HEK293 (cell line): Measurements from ENCODE around the gene KIF26B.
A peak's percentile ranks its signal among the peaks of the same experiment; 100 is the strongest.

ENCODE experiments used
- CTCF ChIA-PET: fragments of 350-600 bp; formaldehyde crosslinking; extraction: SDS; loops from one replicate; lab custom pipeline; 2021; ENCODE audit warnings: antibody characterized with exemption; lab: Yijun Ruan, JAX
- POLR2A ChIA-PET: fragments of 300-600 bp; formaldehyde crosslinking; extraction: SDS; loops from one replicate; lab custom pipeline; 2020; ENCODE audit warnings: antibody characterized with exemption, inconsistent platforms; lab: Yijun Ruan, JAX
- H3K27ac ChIP-seq: fragments of 200-500 bp; sonication (Bioruptor generic); 2 replicates; pipeline ENCODE4 v1.5.1; 2014; ENCODE audit warnings: low read depth, low read length, control low read depth, inconsistent platforms; ENCODE audit errors: extremely low read depth
- H3K36me3 ChIP-seq, 2 experiments: fragments of 200-500 bp in 1 of 2; sonication (Bioruptor generic) in 1 of 2; 1 replicate in 1 of 2; 2 replicates in 1 of 2; pipeline ENCODE4 v1.5.1; 2014 to 2017; ENCODE audit warnings: inconsistent platforms in 2 of 2, low read length in 2 of 2; ENCODE audit not compliant: control insufficient read depth in 2 of 2, insufficient read depth in 1 of 2
- H3K4me1 ChIP-seq: fragments of 200-500 bp; sonication (Bioruptor generic); 2 replicates; pipeline ENCODE4 v1.5.1; 2014; ENCODE audit warnings: mild to moderate bottlenecking, low read length, inconsistent platforms; ENCODE audit not compliant: control insufficient read depth, insufficient read depth
- H3K4me3 ChIP-seq: 2 replicates; pipeline ENCODE4 v1.5.1; 2011; ENCODE audit warnings: low read depth, mild to moderate bottlenecking, control low read depth, low read length, moderate library complexity
- H3K9me3 ChIP-seq: fragments of 200-500 bp; sonication (Bioruptor generic); 2 replicates; pipeline ENCODE4 v1.5.1; 2014; ENCODE audit warnings: low read depth, low read length, inconsistent platforms; ENCODE audit not compliant: control insufficient read depth, insufficient read depth
- ATF2 ChIP-seq: fragments of 450-650 bp; formaldehyde crosslinking; IDR thresholded peaks from 2 replicates; pipeline ENCODE4 v1.5.1; 2016; ENCODE audit warnings: missing biosample characterization, missing genetic modification characterization, low read depth
- BCL11B ChIP-seq: fragments of 450-650 bp; formaldehyde crosslinking; IDR thresholded peaks from 2 replicates; pipeline ENCODE4 v1.5.1; 2016; ENCODE audit warnings: low read depth, missing biosample characterization, missing genetic modification characterization
- HOXD13 ChIP-seq: sonication (generic); formaldehyde crosslinking; IDR thresholded peaks from 2 replicates; pipeline ENCODE4 v1.8.0; 2022; ENCODE audit warnings: missing genetic modification reagents, borderline replicate concordance
- KLF17 ChIP-seq: fragments of 450-650 bp; formaldehyde crosslinking; IDR thresholded peaks from 2 replicates; pipeline ENCODE4 v1.5.1; 2016; ENCODE audit warnings: missing biosample characterization, missing genetic modification characterization
- MYNN ChIP-seq: fragments of 450-650 bp; formaldehyde crosslinking; IDR thresholded peaks from 2 replicates; pipeline ENCODE4 v1.5.1; 2016; ENCODE audit warnings: missing biosample characterization, missing genetic modification characterization, borderline replicate concordance
- MZF1 ChIP-seq: fragments of 450-650 bp; formaldehyde crosslinking; IDR thresholded peaks from 2 replicates; pipeline ENCODE4 v1.5.1; 2017; ENCODE audit warnings: missing biosample characterization, missing genetic modification characterization, borderline replicate concordance
- OVOL3 ChIP-seq: fragments of 450-650 bp; formaldehyde crosslinking; IDR thresholded peaks from 2 replicates; pipeline ENCODE4 v1.5.1; 2016; ENCODE audit warnings: missing biosample characterization, missing genetic modification characterization
- PRDM10 ChIP-seq: fragments of 450-650 bp; formaldehyde crosslinking; IDR thresholded peaks from 2 replicates; pipeline ENCODE4 v1.5.1; 2016; ENCODE audit warnings: missing biosample characterization, missing genetic modification characterization
- TCF7L2 ChIP-seq: IDR thresholded peaks from 2 replicates; pipeline ENCODE4 v1.6.1; 2011; ENCODE audit warnings: low read depth, mild to moderate bottlenecking, inconsistent platforms, low read length, moderate library complexity, borderline replicate concordance
- YY1 ChIP-seq: fragments of 450-650 bp; formaldehyde crosslinking; IDR thresholded peaks from 2 replicates; pipeline ENCODE4 v1.5.1; 2018; ENCODE audit warnings: missing biosample characterization, missing genetic modification characterization
- ZFP69B ChIP-seq: fragments of 450-650 bp; formaldehyde crosslinking; IDR thresholded peaks from 2 replicates; pipeline ENCODE4 v1.5.1; 2016; ENCODE audit warnings: missing biosample characterization, missing genetic modification characterization
- ZNF114 ChIP-seq: fragments of 450-650 bp; formaldehyde crosslinking; IDR thresholded peaks from 2 replicates; pipeline ENCODE4 v1.5.0; 2017; ENCODE audit warnings: missing biosample characterization, missing genetic modification characterization
- ZNF146 ChIP-seq: fragments of 450-650 bp; formaldehyde crosslinking; IDR thresholded peaks from 2 replicates; pipeline ENCODE4 v1.5.1; 2016; ENCODE audit warnings: missing biosample characterization, missing genetic modification characterization
- ZNF155 ChIP-seq: fragments of 450-650 bp; formaldehyde crosslinking; IDR thresholded peaks from 2 replicates; pipeline ENCODE4 v1.5.1; 2016; ENCODE audit warnings: missing biosample characterization, missing genetic modification characterization
- ZNF248 ChIP-seq: fragments of 450-650 bp; formaldehyde crosslinking; IDR thresholded peaks from 2 replicates; pipeline ENCODE4 v1.5.1; 2017; ENCODE audit warnings: missing biosample characterization, missing genetic modification characterization
- ZNF350 ChIP-seq: fragments of 450-650 bp; formaldehyde crosslinking; IDR thresholded peaks from 2 replicates; pipeline ENCODE4 v1.5.0; 2017; ENCODE audit warnings: missing biosample characterization, mild to moderate bottlenecking, missing genetic modification characterization
- ZNF404 ChIP-seq: fragments of 450-650 bp; formaldehyde crosslinking; IDR thresholded peaks from 2 replicates; pipeline ENCODE4 v1.5.1; 2017; ENCODE audit warnings: missing biosample characterization, missing genetic modification characterization
- ZNF529 ChIP-seq: fragments of 450-650 bp; formaldehyde crosslinking; IDR thresholded peaks from 2 replicates; pipeline ENCODE4 v1.5.1; 2017; ENCODE audit warnings: missing genetic modification characterization, missing biosample characterization; ENCODE audit not compliant: insufficient replicate concordance
- ZNF530 ChIP-seq: fragments of 450-650 bp; formaldehyde crosslinking; IDR thresholded peaks from 2 replicates; pipeline ENCODE4 v1.5.1; 2016; ENCODE audit warnings: low read depth, missing biosample characterization, missing genetic modification characterization
- ZNF548 ChIP-seq: fragments of 450-650 bp; formaldehyde crosslinking; IDR thresholded peaks from 2 replicates; pipeline ENCODE4 v1.5.1; 2016; ENCODE audit warnings: missing biosample characterization, missing genetic modification characterization
- ZNF596 ChIP-seq: fragments of 450-650 bp; IDR thresholded peaks from 2 replicates; pipeline ENCODE4 v1.5.0; 2018; ENCODE audit warnings: missing biosample characterization, mild to moderate bottlenecking, missing genetic modification characterization, moderate library complexity
- ZNF610 ChIP-seq: fragments of 450-650 bp; formaldehyde crosslinking; IDR thresholded peaks from 2 replicates; pipeline ENCODE4 v1.5.1; 2016; ENCODE audit warnings: missing biosample characterization, missing genetic modification characterization, borderline replicate concordance
- ZNF677 ChIP-seq: fragments of 450-650 bp; IDR thresholded peaks from 2 replicates; pipeline ENCODE4 v1.5.0; 2018; ENCODE audit warnings: missing biosample characterization, mild to moderate bottlenecking, missing genetic modification characterization, moderate library complexity
- TF ChIP-seq, protein P1 (sequence below): fragments of 450-650 bp; formaldehyde crosslinking; IDR thresholded peaks from 2 replicates; pipeline ENCODE4 v1.5.1; 2016; ENCODE audit warnings: missing biosample characterization, missing genetic modification characterization

Gene KIF26B

DNA sequence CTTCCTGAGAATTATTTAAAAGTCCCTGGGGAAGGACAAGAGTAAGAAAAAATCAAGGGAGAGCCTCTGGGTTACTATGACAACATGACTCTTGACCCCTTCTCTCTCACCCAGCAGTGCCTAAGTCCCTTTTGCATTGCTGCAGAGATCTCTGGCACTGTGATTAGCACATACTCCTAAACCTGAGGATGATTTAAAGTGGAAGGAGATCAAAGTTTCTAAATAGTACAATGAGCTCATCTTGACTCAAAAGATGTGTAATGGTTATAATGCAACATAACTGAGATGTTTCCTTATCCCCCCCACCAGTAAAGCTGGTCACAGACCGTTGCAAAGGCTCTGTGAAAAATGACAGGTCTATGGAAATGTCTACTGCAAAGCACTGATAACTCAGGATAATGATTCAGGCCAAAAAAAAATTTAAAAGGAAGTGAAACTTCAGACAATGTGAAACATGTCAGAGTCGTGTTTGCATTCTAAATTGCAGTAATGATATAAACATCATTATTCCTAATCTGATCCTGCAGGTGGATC is 519.2 kb downstream of the KIF26B start:
- Histone ChIP-seq H3K36me3 (no peaks in the 10 kb centered on the region), H3K4me1 (no peaks in the 10 kb centered on the region), H3K4me3 (no peak overlapping the region), H3K9me3 (no peaks in the 10 kb centered on the region), H3K27ac (no peak overlapping the region)
- POLR2A ChIA-PET: no interaction called here
- CTCF ChIA-PET: no interaction called here
- TF ChIP-seq OVOL3 (tag by site-specific recombination): no peak
- 0 out of 2 replicates have a peak, but pooled peaks have one; percentile 5 for TF ChIP-seq ATF2 (tag by site-specific recombination)

DNA sequence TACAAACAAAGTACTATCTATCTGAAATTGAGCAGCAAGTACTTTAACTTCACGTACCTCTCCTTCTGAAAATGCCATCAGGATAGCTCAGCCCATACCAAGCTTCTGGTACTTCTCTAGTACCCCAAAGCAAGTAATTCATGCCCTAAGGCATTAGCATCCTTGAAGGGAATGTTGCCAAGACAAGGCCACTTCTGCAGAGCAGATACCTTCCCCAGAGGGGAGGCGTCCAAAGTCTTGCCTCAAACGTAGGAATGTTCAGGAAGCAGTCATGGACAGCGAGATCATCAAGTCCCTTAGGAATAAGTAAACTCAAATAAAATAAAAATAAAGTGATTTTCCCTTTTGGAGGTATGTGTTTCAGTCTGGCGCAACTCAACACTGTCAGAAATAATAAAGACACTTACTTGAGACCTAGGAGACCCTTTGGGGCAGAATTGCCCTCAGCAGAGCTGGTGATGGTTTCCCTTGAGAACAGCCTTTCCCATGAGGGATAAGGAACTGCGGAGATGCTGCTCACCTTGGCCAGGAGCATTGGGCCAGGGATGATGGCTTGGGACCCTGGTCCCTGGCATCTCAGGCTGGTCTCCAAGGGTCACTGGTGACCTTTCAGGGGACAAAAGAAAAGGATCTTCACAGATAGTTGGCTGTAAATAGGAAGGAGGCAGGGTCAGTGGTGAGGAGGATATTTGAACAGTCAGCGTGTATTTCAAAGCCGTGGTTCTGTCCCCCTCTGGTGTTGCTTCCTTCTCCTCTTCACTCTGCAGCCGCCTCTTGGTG is 522.9 kb downstream of the KIF26B start:
- no peaks in the 10 kb centered on the region for H3K4me1 ChIP-seq
- H3K9me3 ChIP-seq: no peaks in the 10 kb centered on the region
- no peaks in the 10 kb centered on the region for H3K36me3 ChIP-seq
- H3K4me3 ChIP-seq: no peak overlapping the region
- ChIA-PET POLR2A (no interaction called here), CTCF (no interaction called here)
- H3K27ac ChIP-seq: no peak overlapping the region
- TF ChIP-seq MZF1 (tag by site-specific recombination) (no peak), ZNF404 (no peak), PRDM10 (tag by site-specific recombination) (no peak), ZNF530 (tag by site-specific recombination) (no peak), ZNF596 (tag by site-specific recombination) (no peak)
- TF ChIP-seq, protein P1, sequence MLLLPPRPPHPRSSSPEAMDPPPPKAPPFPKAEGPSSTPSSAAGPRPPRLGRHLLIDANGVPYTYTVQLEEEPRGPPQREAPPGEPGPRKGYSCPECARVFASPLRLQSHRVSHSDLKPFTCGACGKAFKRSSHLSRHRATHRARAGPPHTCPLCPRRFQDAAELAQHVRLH (tag by site-specific recombination): no peak

GRCh38 chr1:245678860-245679411 is 524.2 kb downstream of the KIF26B start:
- CTCF ChIA-PET: no interaction called here
- H3K4me3 ChIP-seq: no peak overlapping the region
- H3K9me3 ChIP-seq: no peaks in the 10 kb centered on the region
- POLR2A ChIA-PET: no interaction called here
- no peaks in the 10 kb centered on the region for H3K36me3 ChIP-seq
- H3K4me1 ChIP-seq: no peaks in the 10 kb centered on the region
- no peak overlapping the region for H3K27ac ChIP-seq
- TF ChIP-seq HOXD13 (CRISPR knock-in tag) (no peak), ZNF529 (tag by site-specific recombination) (no peak), ZNF155 (tag by site-specific recombination) (no peak), ZNF114 (tag by site-specific recombination) (no peak), ZNF248 (no peak), BCL11B (tag by site-specific recombination) (no peak), ZNF350 (tag by site-specific recombination) (no peak), KLF17 (tag by site-specific recombination) (no peak), MYNN (tag by site-specific recombination) (no peak), YY1 (tag by site-specific recombination) (no peak), TCF7L2 (no peak), ZNF548 (tag by site-specific recombination) (no peak), ZFP69B (no peak), ZNF146 (tag by site-specific recombination) (no peak), ZNF677 (no peak), ZNF610 (no peak)
- TF ChIP-seq, protein P1 (tag by site-specific recombination): no peak
